HPDE6-E6E7 (cell line): ENCODE measurements around the gene TRPT1.
A peak's percentile ranks its signal among the peaks of the same experiment; 100 is the strongest.

Source experiments
- DNase-seq: peaks from one replicate; pipeline ENCODE4 v3.0.0; 2011; ENCODE audit warnings: missing footprints; ENCODE audit errors: extremely low spot score

The TRPT1 gene

GRCh38 chr11:64225608-64226506 is at the start of gene TRPT1, which contains the start of gene NUDT22:
Gene TRPT1, minus strand, starts transcription at chr11:64226186. Its CDS starts 326 bp downstream, at chr11:64225860.
Gene NUDT22, plus strand, starts transcription at chr11:64226274. Its CDS starts 379 bp downstream, at chr11:64226653.
- peak; percentile 72 for DNase-seq

DNA sequence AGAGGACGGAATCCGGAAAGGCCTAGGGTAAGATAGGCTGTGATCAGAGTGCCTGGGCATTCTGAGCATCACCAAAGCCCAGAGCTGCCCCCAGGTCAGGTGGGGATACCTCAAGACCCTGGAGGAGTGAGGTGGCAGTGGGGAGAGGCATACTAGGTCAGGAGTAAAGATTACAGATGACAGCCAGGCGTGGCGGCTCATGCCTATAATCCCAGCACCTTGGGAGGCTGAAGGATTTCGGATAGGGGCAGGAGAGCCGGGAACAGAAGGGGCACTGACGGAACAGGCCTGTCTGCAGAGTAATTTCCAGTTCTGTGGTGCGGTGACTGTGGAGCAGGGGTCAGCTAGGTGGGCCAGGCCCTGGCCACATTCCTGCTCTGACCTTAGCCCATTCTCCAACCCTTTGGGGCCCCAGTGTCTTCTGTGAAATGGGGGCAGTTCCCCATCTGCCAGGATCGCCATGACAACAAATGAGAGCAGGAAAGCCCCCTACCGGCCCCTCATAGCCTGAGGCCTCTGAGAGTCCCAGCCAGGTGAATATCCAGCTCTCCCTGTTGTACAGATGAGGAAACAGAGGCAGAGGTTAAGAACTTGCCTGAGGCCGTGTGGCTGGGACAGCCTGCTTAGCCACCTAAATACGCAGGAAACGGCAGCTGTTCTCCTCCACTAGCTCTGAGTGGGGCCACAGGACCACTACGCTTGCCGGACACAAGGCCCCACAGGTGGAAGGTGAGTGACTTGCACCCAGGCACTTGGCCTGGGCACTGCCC is 49.2 kb upstream of the TRPT1 start:
- DNase-seq: no peak

DNA sequence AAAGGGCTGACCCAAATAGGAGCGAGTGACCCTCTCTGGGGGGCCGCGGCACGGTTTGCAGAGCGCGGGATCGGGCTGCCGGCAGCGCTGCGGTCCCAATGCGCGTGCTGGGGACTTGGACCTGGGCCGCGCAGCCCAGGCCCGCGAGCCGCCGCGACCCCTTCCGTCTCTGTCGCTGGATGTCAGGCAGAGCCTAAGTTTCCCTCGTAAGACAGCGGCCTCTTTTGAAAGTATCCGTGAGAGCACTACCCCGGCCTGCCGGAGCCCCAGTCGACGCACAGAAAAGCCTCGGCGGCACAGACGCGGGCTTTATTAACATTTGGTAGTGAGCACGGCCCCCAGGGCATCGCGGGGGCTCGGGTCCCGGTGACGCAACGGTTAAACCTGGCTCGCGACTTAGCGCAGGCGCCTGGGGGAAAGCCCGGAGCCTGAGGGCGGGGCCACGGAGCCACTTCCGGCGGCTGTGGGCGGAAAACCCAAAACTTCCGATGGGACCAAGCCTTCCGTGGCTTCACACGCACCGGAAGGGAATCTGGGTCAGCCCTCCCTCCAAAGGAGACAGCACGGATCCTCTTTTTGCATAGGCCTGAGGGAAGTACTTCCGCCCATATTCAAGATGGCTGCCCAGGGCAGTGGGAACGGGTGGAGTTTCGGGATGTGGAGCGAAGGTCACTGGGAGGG is 43.7 kb upstream of the TRPT1 start:
- DNase-seq: peak; percentile 87

DNA sequence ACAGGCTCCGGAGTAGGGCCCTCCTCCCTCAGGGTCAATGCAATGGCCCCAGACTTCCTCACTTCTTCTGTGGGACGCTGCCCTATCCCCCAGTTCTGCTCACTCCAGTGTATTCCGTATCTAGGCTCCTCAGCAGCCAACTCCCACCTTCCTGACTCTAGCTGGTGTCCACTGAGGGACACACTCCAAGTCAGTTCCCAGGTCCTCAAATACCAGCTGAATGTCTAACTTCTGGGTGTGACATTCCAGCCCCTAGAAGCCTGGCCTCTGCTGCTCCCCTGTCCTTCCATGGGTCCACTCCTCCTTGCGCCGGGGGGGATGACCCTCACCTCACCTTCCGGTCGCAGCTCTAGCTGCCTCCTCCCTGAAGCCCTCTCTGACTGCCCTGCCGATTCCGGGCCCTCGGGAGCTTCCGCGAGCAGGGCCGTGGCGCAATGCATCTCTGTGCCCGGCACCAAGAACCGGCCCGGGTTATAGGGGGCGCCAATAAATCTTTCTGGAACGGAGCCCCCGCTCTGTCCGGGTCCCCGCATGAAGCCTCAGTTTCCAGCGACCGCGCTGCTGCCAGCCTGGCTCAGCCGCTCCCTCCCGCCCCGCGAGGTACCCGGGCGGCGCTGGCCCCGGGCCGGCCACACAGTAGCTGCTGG is 43.0 kb upstream of the TRPT1 start:
- no peak for DNase-seq

GRCh38 chr11:64268025-64268892 is 42.3 kb upstream of the TRPT1 start:
- DNase-seq: no peak

DNA sequence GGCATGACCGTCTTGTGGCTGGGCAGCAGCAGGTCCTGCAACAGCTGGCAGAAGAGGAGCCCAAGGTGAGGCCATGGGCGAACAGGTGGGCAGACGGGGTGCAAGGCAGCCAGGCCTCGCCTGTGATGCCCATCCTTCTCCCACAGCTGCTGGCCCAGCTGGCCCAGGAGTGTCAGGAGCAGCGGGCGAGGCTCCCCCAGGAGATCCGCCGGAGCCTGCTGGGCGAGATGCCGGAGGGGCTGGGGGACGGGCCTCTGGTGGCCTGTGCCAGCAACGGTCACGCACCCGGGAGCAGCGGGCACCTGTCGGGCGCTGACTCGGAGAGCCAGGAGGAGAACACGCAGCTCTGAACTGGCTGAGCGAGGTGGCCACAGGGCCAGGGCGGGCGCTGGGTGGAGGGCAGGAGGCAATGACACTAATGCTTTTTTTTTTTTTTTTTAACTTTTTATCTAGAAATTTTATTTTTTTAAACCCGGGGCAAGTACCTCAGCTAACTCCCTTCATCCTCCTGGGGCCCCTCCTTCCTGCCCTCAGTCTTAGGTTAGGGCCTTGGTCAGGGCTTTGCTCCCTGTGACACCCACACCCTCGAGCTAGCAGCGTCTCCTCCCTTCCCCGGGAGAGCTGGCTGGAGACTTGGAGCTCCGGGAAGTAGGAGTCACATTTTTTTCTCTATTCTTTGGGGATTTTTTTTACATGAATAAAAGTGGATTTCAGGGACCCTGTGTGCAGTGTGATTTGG is 41.4 kb upstream of the TRPT1 start:
- DNase-seq: no peak

DNA sequence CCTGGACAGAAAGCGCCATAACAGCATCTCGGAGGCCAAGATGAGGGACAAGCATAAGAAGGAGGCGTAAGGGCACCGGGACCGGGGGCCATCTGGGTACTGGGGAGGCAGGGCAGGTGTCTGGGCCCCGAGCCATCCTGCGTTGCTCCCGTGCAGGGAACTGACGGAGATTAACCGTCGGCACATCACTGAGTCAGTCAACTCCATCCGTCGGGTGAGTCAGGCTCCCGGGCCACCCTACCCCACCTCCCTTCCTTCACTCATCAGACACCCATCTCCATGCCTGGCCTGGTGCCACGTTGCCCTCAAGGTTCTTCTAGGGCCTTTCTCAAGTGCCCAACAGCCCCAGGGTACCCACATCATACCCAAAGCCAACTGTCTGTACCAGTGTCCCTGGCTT is 40.4 kb upstream of the TRPT1 start:
- no peak for DNase-seq

- DNase-seq: no peak
Observed at GRCh38 chr11:64265176-64266160, 39.5 kb upstream of the TRPT1 start.

GRCh38 chr11:64264371-64264852 is 38.4 kb upstream of the TRPT1 start:
- DNase-seq: no peak

- DNase-seq: no peak
Observed at GRCh38 chr11:64263947-64264317, 37.9 kb upstream of the TRPT1 start.

- no peak for DNase-seq
Observed at GRCh38 chr11:64263021-64263946, 37.3 kb upstream of the TRPT1 start.

DNA sequence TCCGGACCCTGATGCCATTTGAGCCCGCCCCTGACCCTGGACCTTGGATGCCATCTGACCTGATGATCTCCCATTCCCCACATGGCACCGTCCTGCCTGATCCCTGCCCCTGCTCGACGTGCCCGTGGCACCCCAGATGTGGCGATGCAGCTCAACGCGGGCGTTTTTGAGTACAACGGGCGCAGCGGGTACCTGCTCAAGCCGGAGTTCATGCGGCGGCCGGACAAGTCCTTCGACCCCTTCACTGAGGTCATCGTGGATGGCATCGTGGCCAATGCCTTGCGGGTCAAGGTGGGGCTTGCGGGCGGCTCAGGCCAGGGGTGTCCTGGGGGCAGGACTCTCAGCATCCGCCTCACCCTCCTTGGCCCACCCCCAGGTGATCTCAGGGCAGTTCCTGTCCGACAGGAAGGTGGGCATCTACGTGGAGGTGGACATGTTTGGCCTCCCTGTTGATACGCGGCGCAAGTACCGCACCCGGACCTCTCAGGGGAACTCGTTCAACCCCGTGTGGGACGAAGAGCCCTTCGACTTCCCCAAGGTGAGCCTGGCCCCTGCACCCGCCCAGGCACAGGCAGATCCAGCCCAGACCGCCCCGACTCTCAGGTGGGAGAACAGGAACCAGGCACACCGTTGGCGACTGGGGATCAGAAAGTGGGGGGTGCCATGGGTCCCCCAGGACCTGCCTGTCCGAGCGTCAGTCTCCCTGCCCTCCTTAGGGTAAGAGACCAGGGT is 36.5 kb upstream of the TRPT1 start:
- no peak for DNase-seq

DNA sequence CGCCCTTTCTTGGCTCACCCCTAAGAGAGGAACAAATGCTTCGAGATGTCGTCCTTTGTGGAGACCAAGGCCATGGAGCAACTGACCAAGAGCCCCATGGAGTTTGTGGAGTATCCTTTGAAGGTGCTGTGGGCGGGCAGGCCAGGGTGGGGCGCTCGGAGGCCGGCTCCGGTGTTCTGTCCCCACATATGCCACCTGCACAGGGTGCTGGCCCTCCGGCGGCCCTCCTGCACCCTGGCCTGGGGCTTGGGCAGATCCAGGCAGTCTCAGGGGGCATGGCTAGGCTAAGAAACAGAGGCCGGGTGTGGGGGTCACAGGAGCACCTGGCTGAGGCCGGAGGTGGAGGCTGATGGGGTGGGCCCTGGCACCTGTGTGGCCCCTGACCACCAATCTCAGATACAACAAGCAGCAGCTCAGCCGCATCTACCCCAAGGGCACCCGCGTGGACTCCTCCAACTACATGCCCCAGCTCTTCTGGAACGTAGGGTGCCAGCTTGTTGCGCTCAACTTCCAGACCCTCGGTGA is 35.6 kb upstream of the TRPT1 start:
- no peak for DNase-seq

- DNase-seq: no peak
Observed at GRCh38 chr11:64260147-64260708, 34.2 kb upstream of the TRPT1 start.

GRCh38 chr11:64259533-64260067 is 33.6 kb upstream of the TRPT1 start:
- no peak for DNase-seq

GRCh38 chr11:64258946-64259532 is 33.1 kb upstream of the TRPT1 start:
- DNase-seq: no peak
